HG03575 (cell line): Measurements from ENCODE around the gene KDM4F.
"Not testable (repeated sequence)": the region's sequence is repeated elsewhere in the genome, so short reads cannot be mapped to it uniquely, and the experiment has no call there.

Experiments
- ATAC-seq: cut with Tn5 transposase; IDR thresholded peaks from one replicate; pipeline ENCODE4 v1.9.1; 2021; ENCODE audit not compliant: unreplicated experiment, insufficient number of reproducible peaks, low FRiP score; ENCODE audit errors: extremely low read depth

Gene KDM4F

GRCh38 chr11:95049122-95049521, at the start of gene KDM4F:
KDM4F (plus strand) TSS chr11:95049422.
- ATAC-seq, result not testable (repeated sequence)

- no peak for ATAC-seq
Observed at GRCh38 chr11:95003716-95004115, 45.5 kb upstream of the KDM4F start.

DNA sequence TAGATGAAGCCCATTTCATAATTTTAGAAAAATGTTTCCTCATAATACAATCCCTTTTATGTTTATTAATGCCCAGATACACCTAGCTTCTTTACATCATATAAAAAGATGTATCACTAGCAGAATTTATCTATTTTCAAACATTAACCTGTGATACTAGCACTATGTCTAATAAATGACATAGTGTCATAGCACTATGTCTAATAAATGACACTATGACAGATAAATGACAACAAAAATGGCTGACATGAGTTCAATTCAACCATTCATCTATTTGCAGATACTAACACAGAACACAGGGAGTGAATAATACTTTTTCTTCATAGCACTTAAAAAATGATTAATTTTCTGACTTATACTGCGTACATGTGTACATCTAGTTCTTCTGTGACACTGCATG, 43.6 kb upstream of the KDM4F start:
- ATAC-seq, result no peak

- ATAC-seq, result no peak
Observed at GRCh38 chr11:95011376-95011775, 37.8 kb upstream of the KDM4F start.

DNA sequence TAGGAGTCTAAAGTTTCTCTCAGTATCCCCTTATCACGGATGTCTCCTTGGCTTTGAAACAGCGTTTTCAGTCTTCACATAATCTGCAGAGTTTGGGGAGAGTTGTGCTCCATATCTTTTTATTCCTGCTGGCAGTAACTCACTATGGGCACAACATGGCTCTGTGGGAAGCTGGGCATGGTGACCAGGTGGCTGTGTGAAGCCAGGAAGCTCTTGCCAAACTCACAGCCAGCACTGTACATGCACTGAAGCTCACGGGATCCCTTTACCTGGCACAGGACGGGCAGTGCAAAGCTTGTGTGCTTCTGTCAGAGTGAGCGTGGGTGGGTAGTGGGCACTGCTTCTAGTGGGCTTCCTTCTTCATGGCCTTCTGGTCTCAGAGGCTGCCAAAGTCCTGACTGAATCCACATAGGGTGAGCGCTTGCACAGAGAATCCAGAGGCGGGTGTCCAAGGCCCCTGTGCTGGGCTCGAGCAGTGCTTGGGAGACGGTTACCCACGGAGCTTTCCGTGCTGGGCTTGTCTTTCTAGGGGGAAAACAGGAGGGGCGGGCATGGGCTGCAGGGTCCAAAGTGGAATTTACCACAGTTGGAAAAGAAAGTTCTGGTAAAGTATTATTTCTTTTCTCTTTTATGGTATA, 34.9 kb upstream of the KDM4F start:
- ATAC-seq, result no peak

DNA sequence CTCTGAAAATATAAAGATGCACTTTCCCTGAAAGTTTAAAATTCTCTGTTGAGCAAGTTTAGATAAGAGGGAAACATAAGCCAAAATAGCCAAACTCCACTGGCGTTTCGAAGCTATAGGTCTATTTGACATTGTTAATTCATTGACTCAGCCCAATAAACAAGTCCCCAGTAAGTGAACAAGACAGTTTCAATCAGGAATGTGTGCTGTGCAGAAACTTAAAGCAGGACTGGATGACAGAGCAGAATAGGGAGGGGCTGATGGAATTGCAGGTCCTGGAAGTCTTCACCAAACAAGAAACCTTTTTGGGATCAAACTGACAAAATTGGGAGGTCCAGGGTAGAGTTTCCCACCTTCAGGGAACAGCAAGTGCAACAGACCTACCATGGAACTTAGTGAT, 33.1 kb upstream of the KDM4F start:
- no peak for ATAC-seq

DNA sequence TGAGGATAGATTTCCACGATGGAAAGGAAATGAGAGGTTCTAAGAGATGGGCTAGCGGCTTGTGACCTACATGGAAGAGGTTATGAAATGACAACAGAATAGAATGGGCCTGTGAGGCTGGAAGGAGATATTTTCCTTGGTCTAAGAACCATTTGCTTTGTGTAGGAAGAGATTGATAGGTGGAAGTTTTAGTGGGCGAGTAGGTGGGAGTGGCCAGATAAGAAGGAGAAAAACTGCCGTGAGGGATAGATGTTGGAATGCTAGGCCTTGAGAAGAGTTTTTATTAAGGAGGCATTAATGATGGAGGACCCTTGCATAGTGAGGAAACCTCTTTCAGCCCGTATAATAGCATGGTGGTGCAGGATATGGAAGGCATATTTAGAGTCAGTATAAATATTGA, 27.8 kb upstream of the KDM4F start:
- not testable (repeated sequence) for ATAC-seq

DNA sequence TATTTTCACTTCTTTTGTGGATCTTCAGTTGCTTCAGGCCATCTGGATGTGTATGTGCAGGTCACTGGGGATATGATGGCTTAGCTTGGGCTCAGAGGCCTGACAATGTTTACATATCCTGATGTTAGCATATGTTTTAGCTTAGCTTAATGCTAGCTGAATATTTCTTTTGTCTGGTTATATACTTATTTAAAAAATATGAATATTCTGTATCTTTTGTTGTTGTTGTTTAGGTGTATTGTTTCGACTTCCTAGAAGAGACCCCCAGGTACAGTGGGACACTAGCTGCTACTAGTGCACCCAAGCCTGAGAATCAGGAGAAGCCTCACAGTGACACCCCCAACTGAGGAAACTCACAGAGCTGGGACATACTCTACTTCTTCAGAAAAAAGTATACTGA, 24.3 kb upstream of the KDM4F start, which contains the start of gene KDM4E:
Gene KDM4E, plus strand, starts transcription at position 301 of the 400 bp plus-strand sequence. CDS start 300 bp downstream, outside the sequence.
- no peak for ATAC-seq

GRCh38 chr11:95025594-95025993, 23.6 kb upstream of the KDM4F start:
- not testable (repeated sequence) for ATAC-seq

DNA sequence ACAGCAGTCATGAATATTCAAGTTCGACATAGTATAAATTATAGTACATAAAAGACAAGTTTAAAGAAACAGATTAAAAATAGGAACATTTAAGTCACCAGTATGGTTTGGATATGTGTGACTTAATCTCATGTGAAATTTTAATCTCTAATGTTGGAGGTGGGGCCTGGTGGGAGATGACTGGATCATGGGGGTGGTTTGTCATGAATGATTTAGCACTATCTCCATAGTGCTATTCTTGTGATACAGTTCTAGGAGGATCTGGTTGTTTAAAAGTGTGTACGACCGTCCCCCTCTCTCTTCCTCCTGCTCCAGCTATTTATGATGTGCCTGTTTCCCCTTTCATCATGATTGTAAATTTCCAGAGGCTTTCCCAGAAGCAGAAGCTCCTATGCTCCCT, 20.9 kb upstream of the KDM4F start:
- ATAC-seq, result no peak

DNA sequence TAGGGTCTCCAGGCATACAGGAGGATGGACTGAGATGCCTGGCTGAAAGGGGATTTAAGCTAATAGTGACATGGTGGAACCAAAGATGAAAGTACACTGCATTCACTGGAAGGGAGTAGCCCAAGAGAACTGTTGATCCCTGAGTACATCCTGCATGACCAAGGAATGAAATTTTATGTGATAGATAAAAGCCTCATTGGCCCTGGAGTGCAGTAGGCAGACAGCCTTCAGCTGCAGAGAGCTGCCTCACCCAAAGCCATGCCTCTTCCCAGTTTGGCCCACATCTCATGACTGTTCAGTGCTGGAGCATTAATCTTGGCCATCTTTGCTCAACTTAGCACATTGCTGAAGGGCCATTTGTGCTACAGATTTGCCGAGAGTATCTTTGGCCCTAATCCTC, 16.2 kb upstream of the KDM4F start:
- ATAC-seq, result no peak

DNA sequence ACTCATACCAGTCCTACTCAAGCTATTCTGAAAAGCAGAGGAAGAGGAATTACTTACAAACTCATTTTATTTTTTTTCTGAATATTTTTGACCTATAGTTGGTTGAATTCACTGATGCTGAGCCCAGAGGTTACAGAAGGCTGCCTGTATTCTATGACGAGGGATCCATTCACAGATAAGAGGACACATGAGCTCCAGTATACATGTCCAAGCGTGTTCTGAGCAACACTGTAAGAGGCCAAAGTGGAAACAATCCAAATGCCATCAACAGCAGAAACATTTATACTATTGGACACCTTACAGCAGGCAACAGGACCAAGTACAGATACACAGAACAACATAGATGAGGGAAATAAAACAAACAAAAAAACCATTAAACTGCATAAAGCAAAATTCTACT, 13.9 kb upstream of the KDM4F start:
- ATAC-seq, result no peak

DNA sequence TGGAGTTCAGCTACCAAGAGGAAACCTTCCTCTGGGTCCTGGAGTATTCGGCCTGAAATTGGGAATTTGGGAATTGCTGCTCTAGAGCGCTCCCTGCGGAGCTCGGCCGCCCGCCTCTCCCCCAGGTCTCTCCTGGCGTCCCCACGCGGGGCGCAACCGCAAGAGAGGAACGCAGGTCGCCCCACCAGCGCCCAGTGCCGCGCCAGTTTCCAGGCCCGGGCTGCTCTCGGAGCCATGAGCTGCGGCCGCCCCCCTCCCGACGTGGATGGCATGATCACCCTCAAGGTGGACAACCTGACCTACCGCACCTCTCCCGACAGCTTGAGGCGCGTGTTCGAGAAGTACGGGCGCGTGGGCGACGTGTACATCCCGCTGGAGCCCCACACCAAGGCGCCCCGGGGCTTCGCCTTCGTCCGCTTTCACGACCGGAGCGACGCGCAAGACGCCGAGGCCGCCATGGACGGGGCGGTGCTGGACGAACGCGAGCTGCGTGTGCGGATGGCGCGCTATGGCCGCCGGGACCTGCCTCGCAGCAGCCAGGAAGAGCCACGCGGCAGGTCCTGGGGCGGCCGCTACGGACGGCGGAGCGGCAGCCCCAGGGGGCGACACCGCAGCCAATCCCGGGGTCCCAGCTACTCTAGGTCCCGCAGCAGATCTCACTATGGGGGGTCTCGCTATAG, 11.7 kb upstream of the KDM4F start:
- ATAC-seq, result not testable (repeated sequence)

- no peak for ATAC-seq
Observed at GRCh38 chr11:95042239-95042638, 7.0 kb upstream of the KDM4F start.

- no peak for ATAC-seq
Observed at GRCh38 chr11:95042906-95043305, 6.3 kb upstream of the KDM4F start.

- no peak for ATAC-seq
Observed at GRCh38 chr11:95044010-95044409, 5.2 kb upstream of the KDM4F start.

DNA sequence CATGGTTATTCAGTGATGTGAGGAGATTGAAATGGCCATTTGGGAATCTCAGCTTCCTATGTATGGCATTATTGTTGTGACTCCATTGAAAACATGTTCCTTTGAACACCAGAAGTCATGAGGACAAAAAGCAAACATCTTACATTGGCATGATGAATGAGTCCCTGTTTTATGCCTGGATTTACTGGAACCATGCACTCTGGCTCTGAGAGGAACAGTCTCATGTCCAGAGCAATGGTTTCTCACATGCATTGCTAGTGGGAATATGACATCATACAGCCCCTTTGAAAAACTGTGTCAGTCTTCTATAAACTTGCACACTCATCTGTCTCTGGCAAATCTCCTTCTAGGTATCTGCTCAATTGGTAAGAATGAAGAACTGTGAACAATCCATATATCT, 3.4 kb upstream of the KDM4F start:
- no peak for ATAC-seq

DNA sequence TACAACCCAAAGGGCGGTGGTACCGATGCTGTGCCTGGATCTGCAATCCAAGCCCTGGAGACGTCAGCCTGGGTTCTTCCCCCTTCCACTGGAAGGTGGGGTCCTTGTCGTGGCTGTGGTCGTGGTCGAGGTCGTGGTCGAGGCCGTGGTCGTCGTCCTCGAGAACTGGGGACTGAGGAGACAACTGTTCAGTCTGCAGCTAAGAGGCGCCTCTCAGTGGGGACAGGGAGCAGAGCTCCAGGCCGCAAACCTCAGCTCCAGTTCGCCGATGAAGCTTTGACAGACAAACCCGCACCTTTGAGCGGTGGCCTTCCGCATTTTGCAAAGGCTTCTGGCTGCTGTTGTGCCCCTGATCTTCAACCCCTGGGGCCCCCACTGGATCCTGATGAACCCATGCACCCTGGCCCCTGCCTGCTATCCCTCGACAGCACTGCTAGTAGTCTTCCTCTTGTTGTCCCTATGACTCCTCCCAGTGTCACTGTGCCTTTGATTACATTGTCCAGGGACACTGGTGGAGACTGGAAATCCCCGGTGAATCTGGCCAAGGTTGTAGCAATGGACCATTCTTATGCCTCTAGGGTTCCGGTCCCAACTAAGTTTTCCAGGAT, 1.5 kb downstream of the KDM4F start:
- ATAC-seq, result no peak

DNA sequence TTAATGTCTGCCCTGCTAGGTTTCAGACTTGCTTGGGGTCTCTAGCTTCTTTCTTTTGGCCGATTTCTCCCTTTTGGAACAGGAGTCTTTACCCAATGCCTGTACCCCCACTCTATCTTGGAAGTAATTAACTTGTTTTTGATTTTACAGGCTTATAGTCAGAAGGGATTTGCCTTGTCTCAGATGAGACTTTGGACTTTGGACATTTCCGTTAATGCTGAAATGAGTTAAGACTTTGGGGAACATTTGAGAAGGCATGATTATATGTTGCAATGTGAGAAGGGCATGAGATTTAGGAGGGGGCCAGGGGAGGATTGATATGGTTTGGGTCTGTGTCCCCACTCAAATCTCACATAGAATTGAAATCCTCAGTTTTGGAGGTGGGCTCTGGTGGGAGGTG, 5.1 kb downstream of the KDM4F start:
- ATAC-seq, result no peak

- peak; percentile 97 for ATAC-seq
Observed at GRCh38 chr11:95055283-95055897, 6.2 kb downstream of the KDM4F start.
